ENCODE results near the gene ARHGEF19.
"Not testable (repeated sequence)": the region's sequence is repeated elsewhere in the genome, so short reads cannot be mapped to it uniquely, and the experiment has no call there.

ARHGEF19 gene

GRCh38 chr1:16168622-16169360, 43.7 kb downstream of the ARHGEF19 start:
- no peak for DNase-seq (ENCODE audit: low read depth)
- no peak for TF ChIP-seq CTCF (IDR thresholded peaks at IDR 0.05; ENCODE audit: control insufficient read depth, insufficient read depth, low read depth, low read length, missing control alignments)
- no peak overlapping the region for H3K4me3 ChIP-seq (ENCODE audit: control insufficient read depth, low read depth, low read length)

- DNase-seq (ENCODE audit: low read depth); H3K4me3 ChIP-seq (ENCODE audit: control insufficient read depth, low read depth, low read length): not testable (repeated sequence)
Measured at GRCh38 chr1:16168144-16168495, 44.3 kb downstream of the ARHGEF19 start.

- DNase-seq (ENCODE audit: low read depth), result no peak
- H3K4me3 ChIP-seq (ENCODE audit: control insufficient read depth, low read depth, low read length), result peak overlapping the region; percentile 45
- TF ChIP-seq CTCF (IDR thresholded peaks at IDR 0.05; ENCODE audit: control insufficient read depth, insufficient read depth, low read depth, low read length, missing control alignments), result no peak
Measured at GRCh38 chr1:16167331-16168143, 44.9 kb downstream of the ARHGEF19 start.

GRCh38 chr1:16166117-16166516, 46.3 kb downstream of the ARHGEF19 start:
- H3K4me3 ChIP-seq (ENCODE audit: control insufficient read depth, low read depth, low read length), result no peak overlapping the region
- TF ChIP-seq CTCF (IDR thresholded peaks at IDR 0.05; ENCODE audit: control insufficient read depth, insufficient read depth, low read depth, low read length, missing control alignments), result no peak
- no peak for DNase-seq (ENCODE audit: low read depth)

- DNase-seq (ENCODE audit: low read depth), result no peak
- no peak overlapping the region for H3K4me3 ChIP-seq (ENCODE audit: control insufficient read depth, low read depth, low read length)
- no peak for TF ChIP-seq CTCF (IDR thresholded peaks at IDR 0.05; ENCODE audit: control insufficient read depth, insufficient read depth, low read depth, low read length, missing control alignments)
Measured at GRCh38 chr1:16165548-16165947, 46.9 kb downstream of the ARHGEF19 start.

- H3K4me3 ChIP-seq (ENCODE audit: control insufficient read depth, low read depth, low read length), result no peak overlapping the region
- TF ChIP-seq CTCF (IDR thresholded peaks at IDR 0.05; ENCODE audit: control insufficient read depth, insufficient read depth, low read depth, low read length, missing control alignments), result no peak
- no peak for DNase-seq (ENCODE audit: low read depth)
Measured at GRCh38 chr1:16165073-16165364, 47.4 kb downstream of the ARHGEF19 start.
